Skeletal muscle tissue (tissue), 4 donors: ENCODE results near the gene CCDC177. TPM values are rescaled to one million over a fixed set of nuclear protein-coding genes. Genes with fewer than 3 reads are reported as not detected.

Source experiments
- H3K27ac ChIP-seq: one replicate; pipeline ENCODE4 v1.7.0; 2013; ENCODE audit warnings: mild to moderate bottlenecking, low read depth, low read length, inconsistent platforms
- H3K27me3 ChIP-seq, 3 donors: one replicate each; pipeline ENCODE4 v1.7.0; 2013; ENCODE audit warnings: low read length in 3 of 3; ENCODE audit not compliant: control insufficient read depth in 3 of 3, insufficient read depth in 3 of 3
- H3K36me3 ChIP-seq, 3 donors: one replicate each; pipeline ENCODE4 v1.7.0; 2013; ENCODE audit warnings: low read length in 3 of 3; ENCODE audit not compliant: control insufficient read depth in 3 of 3, insufficient read depth in 3 of 3
- H3K4me1 ChIP-seq, 3 donors: one replicate each; pipeline ENCODE4 v1.7.0; 2013; ENCODE audit warnings: low read length in 3 of 3, mild to moderate bottlenecking in 3 of 3; ENCODE audit not compliant: control insufficient read depth in 3 of 3, insufficient read depth in 3 of 3
- H3K4me3 ChIP-seq, 3 donors: one replicate each; pipeline ENCODE4 v1.7.0; 2013; ENCODE audit warnings: low read length in 3 of 3
- H3K9ac ChIP-seq, 3 donors: one replicate each; pipeline ENCODE4 v1.7.0; 2013; ENCODE audit warnings: low read length in 3 of 3, mild to moderate bottlenecking in 3 of 3, moderate library complexity in 2 of 3, low read depth in 1 of 3
- H3K9me3 ChIP-seq, 3 donors: one replicate each; pipeline ENCODE4 v1.7.0; 2013; ENCODE audit warnings: low read length in 3 of 3; ENCODE audit not compliant: control insufficient read depth in 3 of 3
- total RNA-seq: library from RNA; depleted of rRNA; stranded (reverse); fragments of >200 nt; gene quantifications from one replicate; pipeline ENCODE4 v1.2.3, GENCODE V29; 2014
- donor health status: Osteomylitis.

Gene CCDC177
- total RNA-seq, result not detected

DNA sequence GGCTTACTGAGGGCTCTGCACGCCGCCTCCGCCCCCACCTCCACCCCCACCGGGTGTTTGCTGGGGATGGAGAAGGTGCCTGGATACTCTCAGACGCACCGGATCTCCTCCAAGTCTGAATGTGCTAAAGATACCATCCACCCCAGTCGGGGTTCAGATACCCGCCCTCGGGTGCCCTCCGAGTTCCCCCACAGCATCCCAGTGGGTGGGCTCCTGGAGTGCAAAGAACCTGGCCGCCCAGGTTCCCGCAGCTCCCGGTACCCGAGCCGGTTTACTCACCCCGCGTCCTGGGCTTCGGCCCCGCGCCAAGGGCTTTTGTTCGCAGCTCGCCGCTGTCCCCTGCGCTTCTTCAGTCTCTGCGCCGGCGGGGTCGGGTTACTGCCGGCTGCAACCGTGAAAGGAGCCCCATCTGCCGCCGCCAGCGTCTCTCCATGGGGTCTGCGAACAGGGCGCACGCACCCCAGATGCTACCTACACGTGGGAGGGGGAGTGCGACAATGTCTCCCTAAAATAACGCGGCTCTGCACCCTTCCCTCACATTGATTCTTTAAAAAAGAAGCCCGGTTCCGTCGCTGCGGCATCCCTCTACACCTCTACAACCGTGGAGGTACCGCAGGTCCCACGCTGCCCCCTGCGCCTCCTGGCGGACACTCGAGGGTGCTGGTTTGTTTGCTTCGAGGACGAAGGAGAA is at the start of gene CCDC177:
CCDC177 (minus strand) TSS at position 609 of the 691 bp plus-strand sequence. CDS start 1,249 bp downstream, outside the sequence.
- H3K27me3 ChIP-seq, result peaks cover 67 to 79% (median 74%) of the 10 kb centered on the region in 3 donors
- H3K9me3 ChIP-seq, result no peaks in the 10 kb centered on the region
- no peaks in the 10 kb centered on the region for H3K36me3 ChIP-seq
- H3K9ac ChIP-seq, result no peak within 1 kb of the TSS
- H3K4me1 ChIP-seq, result peaks cover 30 to 34% (median 30%) of the 10 kb centered on the region in 3 donors
- H3K4me3 ChIP-seq, result peak within 1 kb of the TSS; percentile 23 to 52 (median 34)
- no peak within 1 kb of the TSS for H3K27ac ChIP-seq

DNA sequence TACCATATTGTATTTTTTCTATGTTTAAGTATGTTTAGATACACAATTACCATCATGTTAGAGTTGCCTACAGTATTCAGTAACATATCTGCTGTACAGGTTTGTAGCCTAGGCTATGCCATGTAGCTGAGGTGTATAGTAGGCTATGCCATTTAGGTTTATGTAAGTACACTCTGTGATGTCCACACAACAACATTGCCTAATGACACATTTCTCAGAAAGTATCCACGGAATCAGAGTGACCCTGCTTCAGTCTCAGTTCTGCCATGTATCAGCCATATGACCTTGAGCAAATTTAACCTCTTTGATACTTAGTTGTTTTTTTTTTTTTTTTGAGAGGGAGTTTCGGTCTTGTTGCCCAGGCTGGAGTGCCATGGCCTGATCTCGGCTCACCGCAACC is 49.5 kb upstream of the CCDC177 start:
- H3K9ac ChIP-seq, result no peak overlapping the region
- no peaks in the 10 kb centered on the region for H3K27me3 ChIP-seq
- H3K4me1 ChIP-seq, result peaks cover 28 to 40% (median 30%) of the 10 kb centered on the region in 3 donors
- no peaks in the 10 kb centered on the region for H3K9me3 ChIP-seq
- no peaks in the 10 kb centered on the region for H3K36me3 ChIP-seq
- H3K27ac ChIP-seq, result no peak overlapping the region
- no peak overlapping the region for H3K4me3 ChIP-seq

DNA sequence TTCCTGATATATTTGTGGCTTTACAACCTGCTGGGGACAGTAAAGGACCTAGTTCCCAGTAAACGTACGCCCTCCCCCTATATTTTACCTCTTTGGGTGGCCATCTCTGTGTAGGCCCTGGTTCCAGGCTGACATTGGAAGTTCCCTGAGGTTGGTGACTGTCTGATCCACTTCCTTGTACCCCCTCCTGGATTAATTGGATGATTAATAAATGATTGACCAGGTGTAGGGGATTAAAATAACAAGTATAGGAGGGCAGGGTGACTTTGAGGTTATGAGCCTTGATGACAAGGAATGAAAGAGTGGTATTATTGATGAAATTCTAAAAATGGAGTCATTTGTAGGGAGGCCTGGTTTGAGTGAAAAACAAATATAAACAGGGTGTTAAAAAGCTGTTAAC is 46.3 kb upstream of the CCDC177 start:
- H3K27ac ChIP-seq, result no peak overlapping the region
- no peak overlapping the region for H3K9ac ChIP-seq
- H3K4me3 ChIP-seq, result no peak overlapping the region
- H3K9me3 ChIP-seq, result no peaks in the 10 kb centered on the region
- peaks cover 47 to 56% (median 51%) of the 10 kb centered on the region in 3 donors for H3K4me1 ChIP-seq
- H3K36me3 ChIP-seq, result no peaks in the 10 kb centered on the region
- H3K27me3 ChIP-seq, result no peaks in the 10 kb centered on the region

DNA sequence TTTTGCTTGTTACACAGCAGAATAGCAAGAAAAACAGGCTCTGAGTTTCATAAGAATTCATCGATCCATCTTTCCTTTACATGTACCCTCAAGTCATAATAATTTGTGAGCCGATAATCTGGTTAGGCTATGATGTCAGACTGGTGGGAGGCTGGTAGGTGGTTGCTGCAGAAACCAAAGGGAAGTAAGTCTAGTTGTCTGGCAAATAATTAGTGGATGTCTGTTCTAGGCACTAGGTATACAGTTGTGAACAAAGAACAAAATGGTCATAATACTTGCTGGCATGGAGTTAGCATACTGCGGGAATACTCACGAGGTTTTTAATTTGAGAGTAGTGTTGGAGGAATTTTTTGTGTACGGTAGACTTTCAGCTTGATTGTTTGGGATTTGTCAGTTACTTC is 45.5 kb upstream of the CCDC177 start:
- Histone ChIP-seq H3K4me3 (no peak overlapping the region), H3K36me3 (no peaks in the 10 kb centered on the region), H3K27ac (no peak overlapping the region), H3K9ac (no peak overlapping the region), H3K27me3 (no peaks in the 10 kb centered on the region), H3K4me1 (peaks cover 47 to 56% (median 51%) of the 10 kb centered on the region in 3 donors), H3K9me3 (no peaks in the 10 kb centered on the region)

DNA sequence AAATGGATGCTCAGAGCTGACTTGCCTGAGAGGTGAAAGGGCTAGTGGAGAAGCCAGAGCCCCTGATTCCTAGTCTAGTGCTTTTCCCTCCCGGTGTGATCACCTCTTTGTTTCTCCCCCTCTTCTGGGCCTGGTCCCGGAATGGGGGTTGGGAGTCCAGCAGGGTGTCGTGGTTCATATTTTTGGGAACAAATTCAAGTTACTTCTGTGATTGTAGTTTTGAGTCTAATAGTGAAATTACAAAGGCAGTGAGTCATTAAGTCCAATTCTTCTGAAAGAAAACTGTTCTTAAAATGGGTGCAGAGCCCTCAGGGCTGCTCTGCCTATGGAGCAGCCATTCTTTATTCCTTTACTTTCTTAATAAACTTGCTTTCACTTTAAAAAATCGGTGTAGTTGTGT is 44.3 kb upstream of the CCDC177 start:
- Histone ChIP-seq H3K4me3 (no peak overlapping the region), H3K27me3 (no peaks in the 10 kb centered on the region), H3K36me3 (no peaks in the 10 kb centered on the region), H3K9ac (no peak overlapping the region), H3K27ac (no peak overlapping the region), H3K4me1 (peaks cover 53 to 64% (median 61%) of the 10 kb centered on the region in 3 donors), H3K9me3 (no peaks in the 10 kb centered on the region)

DNA sequence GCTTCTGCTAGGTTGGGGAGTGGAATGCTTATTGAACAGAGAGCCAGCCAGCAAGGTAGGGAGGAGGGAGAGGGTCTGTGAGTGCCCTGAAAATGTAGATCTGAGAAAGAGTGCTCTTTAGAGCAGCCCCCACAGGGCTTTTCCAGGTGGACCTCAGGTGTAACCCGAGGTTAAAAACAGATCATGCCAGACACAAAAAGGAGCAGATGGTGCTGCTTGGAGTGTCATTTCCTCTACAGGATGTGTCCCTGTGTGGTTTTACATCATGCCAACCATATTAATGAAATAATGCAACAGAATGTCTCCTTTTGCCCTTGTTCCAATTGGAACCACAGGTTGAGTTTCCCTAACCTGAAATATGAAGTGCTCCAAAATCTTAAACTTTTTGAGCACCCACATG is 43.1 kb upstream of the CCDC177 start:
- no peak overlapping the region for H3K9ac ChIP-seq
- H3K36me3 ChIP-seq, result no peaks in the 10 kb centered on the region
- H3K27me3 ChIP-seq, result no peaks in the 10 kb centered on the region
- H3K27ac ChIP-seq, result no peak overlapping the region
- peaks cover 62 to 73% (median 70%) of the 10 kb centered on the region in 3 donors for H3K4me1 ChIP-seq
- H3K4me3 ChIP-seq, result no peak overlapping the region
- H3K9me3 ChIP-seq, result no peaks in the 10 kb centered on the region

DNA sequence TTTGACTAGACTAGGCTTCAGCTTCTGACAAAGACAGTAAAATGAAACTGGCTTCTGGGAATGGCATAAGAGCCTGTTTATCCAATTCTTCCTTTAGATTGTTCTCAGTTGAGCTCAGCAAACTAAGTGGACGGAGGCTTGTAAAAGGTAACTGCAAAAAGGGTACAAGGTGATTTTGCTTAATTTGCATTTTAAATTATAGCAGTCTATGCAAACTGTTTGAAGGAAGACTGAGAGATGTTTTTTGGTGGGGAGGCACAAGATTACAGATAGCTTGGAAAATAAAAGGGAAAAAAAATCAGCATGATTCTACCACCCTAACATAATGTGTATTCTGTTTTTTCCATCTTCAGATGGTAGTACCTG is 41.7 kb upstream of the CCDC177 start:
- Histone ChIP-seq H3K9me3 (no peaks in the 10 kb centered on the region), H3K27ac (peak overlapping the region; percentile 67), H3K27me3 (no peaks in the 10 kb centered on the region), H3K4me3 (no peak overlapping the region), H3K9ac (peak overlapping the region in 2 of 3 donors; percentile 41 to 54), H3K36me3 (no peaks in the 10 kb centered on the region), H3K4me1 (peaks cover 66 to 77% (median 72%) of the 10 kb centered on the region in 3 donors)

DNA sequence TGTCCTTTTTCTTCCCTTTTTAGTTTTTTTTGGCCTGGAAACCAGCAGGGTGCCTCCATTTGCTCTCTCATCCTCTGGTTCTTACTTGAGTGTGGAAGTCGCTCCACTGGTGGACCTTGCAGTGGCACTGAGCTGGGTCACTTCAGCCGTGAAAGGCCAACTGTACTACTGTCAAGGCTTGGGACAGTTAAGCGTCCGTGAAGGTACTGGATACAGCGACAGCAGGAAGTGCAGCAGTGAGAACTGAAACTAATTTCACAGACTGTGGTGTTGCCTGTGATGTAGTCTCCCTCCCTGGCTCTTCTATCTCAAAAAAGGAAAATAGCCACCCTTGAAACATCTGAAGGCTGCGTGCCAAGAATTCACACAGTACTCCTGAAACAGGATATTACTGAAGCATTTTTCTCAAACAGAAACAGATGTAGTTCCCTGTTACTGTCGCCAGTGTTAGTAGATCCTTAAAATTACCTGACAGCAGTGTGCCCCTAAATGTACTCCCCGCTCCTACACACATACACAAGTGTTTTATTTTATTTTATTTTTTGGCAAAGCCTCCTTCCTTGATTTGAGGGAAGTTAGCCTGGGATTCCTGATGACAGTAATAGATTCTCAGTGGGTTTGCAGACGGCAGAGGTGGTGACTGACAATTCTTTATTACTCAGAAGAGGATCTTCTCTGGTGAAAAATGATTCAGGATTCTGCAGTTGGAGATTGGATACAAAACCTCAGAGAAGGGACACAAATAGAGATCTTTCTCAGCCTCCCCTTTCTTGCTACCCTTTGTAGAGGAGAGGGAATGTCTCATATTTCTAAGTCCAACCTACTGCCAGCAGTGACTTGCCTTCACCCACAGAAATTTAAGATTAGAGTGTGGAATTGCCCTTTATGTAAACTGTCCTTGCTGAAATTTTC is 41.1 kb upstream of the CCDC177 start:
- peaks cover 65 to 74% (median 69%) of the 10 kb centered on the region in 3 donors for H3K4me1 ChIP-seq
- no peaks in the 10 kb centered on the region for H3K27me3 ChIP-seq
- peak overlapping the region; percentile 38 to 56 (median 39) for H3K4me3 ChIP-seq
- peak overlapping the region; percentile 67 for H3K27ac ChIP-seq
- H3K9ac ChIP-seq, result peak overlapping the region; percentile 41 to 54 (median 44)
- no peaks in the 10 kb centered on the region for H3K9me3 ChIP-seq
- no peaks in the 10 kb centered on the region for H3K36me3 ChIP-seq

DNA sequence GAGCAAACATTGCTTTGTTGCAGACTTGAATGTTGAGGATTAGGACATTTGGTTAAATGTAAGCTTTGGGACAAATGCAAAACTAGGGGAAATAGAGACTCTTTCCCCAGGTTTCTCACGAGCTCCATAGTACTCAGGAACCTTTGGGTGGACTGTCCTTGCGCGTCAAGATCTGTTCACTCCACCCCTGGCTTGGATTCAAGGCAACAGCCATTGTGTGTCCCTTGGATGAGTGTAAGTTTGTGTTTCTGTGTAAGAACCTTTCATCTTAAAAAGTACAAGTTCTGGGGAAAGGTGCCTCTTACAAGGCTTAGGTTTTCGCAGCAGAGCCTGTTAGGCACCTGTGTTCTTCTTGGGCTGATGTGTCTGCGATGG is 40.4 kb upstream of the CCDC177 start:
- H3K36me3 ChIP-seq, result no peaks in the 10 kb centered on the region
- peak overlapping the region in 2 of 3 donors; percentile 39 to 56 for H3K4me3 ChIP-seq
- H3K9ac ChIP-seq, result peak overlapping the region in 2 of 3 donors; percentile 41 to 54

DNA sequence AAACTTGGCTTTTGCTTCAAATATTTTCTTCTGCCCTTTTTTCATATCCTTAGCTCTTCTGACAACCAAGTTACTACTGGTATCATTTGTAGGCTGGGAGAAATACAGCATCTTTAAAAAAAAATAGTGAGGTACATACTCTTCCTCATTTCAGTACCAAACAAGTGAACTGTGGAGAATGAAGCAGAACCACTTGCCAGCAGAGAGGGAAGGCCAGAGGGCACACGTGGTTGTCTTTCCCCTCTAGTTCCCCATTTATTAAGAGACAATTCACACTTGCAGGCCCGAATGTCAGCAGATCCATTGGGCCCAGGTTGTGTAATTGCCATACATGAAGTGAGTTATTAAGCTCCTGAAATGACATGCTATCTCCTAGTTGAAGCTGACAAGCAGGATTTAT is 39.9 kb upstream of the CCDC177 start:
- H3K4me1 ChIP-seq, result peaks cover 68 to 79% (median 75%) of the 10 kb centered on the region in 3 donors
- no peaks in the 10 kb centered on the region for H3K36me3 ChIP-seq
- peak overlapping the region; percentile 67 for H3K27ac ChIP-seq
- H3K9me3 ChIP-seq, result no peaks in the 10 kb centered on the region
- no peaks in the 10 kb centered on the region for H3K27me3 ChIP-seq
- H3K9ac ChIP-seq, result peak overlapping the region in 1 of 3 donors; percentile 41
- no peak overlapping the region for H3K4me3 ChIP-seq

More for the DNA sequence above, 40.4 kb upstream of the CCDC177 start:
- no peaks in the 10 kb centered on the region for H3K9me3 ChIP-seq
- H3K4me1 ChIP-seq, result peaks cover 71 to 76% (median 72%) of the 10 kb centered on the region in 3 donors
- no peaks in the 10 kb centered on the region for H3K27me3 ChIP-seq
- peak overlapping the region; percentile 67 for H3K27ac ChIP-seq
